Left kidney (tissue), 2 donors: Measurements from ENCODE around the gene POLL. TPM values are rescaled to one million over a fixed set of nuclear protein-coding genes. Genes with fewer than 3 reads are reported as not detected.
A peak's percentile ranks its signal among the peaks of the same experiment; 100 is the strongest.
"Not testable (repeated sequence)": the region's sequence is repeated elsewhere in the genome, so short reads cannot be mapped to it uniquely, and the experiment has no call there.

Experiments
- DNase-seq: peaks from one replicate; pipeline ENCODE4 v3.0.0-alpha.2; 2013
- polyA plus RNA-seq: library from polyadenylated mRNA; unstranded; fragments of 120-200 nt; gene quantifications from one replicate; pipeline ENCODE4 v1.2.1, GENCODE V29; 2013; ENCODE audit not compliant: insufficient read length

Gene POLL
- polyA plus RNA-seq, 1 donor = 39.9 TPM

DNA sequence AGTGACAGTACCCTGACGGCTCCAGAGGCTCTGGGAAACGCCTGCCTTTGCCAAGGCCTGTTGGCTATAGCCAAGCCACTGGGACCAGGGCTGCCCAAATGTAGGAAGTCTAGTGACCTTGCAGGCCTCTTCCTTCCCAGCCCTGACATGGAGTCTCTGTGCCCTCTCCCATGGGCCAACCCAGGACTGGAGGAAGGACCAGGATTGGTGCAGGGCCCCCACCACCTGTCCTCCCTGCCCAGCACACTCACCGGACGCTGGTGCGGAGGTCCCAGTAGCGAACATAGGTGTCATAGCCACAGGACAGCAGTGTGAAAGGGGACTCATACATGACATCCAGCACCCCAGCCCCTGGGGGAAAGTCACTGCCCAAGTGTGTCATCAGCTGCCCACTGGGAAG, 24.0 kb upstream of the POLL start:
- no peak for DNase-seq

DNA sequence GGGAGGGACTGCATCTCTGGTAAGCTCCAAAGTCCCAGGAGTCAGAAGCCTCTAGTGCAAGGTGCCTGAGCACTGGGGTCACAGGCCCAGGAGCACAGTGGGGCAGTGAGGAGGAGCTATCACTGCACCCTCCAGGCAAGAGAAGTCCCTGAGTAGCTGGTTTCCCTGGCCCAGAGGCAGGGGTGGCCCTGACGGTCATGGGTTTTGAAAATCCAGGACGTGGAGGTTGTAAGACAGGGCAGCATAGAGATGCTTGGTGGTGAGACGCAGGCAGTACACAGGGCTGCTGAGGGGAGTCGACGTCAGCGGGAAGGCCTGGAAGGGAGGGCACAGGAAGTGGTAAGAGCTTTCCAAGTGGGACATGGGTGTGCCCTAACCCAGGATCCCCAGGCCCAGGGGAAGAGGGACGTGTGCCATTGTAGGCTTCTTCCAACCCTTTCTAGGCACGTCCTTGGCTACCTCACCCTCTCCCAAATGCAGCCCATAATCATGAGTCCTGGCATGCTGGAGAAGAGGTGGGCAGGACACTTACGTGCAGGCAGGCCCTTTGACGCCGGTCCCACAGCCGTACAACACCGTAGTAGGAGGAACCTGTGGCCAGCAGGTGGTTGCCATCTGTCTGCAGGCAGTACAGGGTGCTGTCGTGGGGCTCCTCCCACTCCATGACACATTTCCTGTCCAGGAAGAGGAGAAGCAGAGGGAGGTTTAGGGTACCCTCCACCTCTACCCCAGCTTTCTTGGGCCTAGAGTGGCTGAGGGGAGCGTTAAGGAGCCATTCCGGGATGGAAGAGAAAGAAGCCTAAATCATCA, 23.2 kb upstream of the POLL start:
- DNase-seq = no peak

DNA sequence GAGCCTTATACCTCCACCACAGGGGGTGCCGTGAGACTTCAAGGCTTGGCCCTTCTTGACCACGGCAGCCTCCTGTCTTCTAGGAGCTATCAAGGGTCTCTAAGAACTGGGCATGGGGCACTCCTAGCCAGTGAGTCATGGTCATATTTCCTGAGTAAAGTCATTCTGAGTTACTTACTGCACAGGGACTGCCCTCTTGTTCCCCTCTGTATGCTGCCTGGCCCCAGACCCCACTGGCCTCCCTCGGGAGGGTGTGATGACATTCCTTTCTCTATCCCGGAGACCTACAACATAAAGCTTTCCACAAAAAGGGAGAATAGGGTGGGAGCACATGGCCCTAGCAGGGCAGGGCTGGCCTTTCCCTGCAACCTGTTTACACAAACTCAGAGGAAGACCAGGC, 21.4 kb upstream of the POLL start:
- no peak for DNase-seq

DNA sequence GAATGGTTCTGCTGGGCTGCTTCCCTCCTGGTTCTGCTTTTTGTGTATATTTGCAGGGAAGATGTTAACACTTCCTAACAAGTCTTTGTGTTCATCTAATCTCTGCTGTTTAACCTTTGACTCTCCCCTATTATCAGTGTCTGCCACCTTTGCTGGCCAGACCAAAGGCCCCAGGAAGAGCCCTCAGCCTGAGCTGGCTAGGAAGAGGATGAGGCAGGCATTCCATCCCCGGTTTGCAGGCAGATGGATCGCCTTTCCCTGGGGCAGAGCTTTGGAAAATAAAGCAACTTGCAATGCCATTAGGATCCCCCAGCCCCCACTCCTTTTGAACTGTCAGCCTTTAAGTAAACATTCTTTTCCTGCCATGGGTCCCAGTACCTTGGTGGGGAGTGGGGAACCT, 19.1 kb upstream of the POLL start:
- DNase-seq = no peak

DNA sequence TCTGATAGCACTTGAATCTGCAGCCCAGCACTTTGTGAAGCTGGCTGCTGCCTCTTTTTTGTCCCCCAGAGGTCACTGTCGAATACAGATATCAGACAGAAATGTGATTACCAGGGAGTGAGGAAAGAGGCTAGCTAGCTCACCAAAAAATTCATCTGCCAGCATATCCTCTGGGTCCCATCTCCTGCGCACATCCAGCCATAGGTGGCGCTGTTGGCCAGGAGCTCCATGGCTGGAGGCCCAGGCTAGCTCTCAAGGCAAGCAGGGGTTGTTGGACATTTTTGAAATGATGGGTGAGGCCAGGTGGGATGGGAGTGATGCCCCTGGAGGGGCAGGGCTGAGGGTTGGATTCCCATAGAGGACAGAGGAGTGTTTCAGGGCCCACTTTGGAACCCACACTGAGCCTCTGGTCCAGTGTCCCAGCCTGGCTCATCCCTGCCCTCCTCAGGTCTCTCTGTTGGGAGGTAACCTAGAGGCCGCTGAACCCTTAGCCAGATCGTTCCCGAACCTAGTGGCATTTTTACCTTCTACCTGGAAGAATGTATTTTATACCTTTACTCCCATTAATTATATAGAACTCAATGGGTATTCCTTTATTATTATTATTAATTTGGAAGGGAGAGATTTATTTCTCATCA, 14.8 kb upstream of the POLL start:
- peak; percentile 74 for DNase-seq

DNA sequence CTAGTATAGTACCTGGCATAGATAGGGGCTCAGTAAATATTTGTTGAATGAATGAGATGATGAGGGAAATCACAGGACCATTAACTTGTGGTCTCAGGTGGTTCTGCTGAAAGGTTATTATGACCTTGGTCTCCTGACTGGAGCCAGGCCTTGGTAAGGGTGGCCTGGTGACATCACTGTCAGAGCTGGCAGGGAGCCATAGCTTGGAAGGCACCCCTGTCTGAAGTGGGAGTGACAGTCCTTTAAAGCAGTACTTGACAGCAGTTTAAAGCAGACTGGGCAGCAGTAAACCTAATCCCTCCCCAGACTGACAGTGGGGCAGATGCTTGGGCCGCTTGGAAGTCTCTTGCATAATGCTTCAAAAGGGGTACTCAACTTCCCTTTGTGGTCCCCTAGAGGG, 13.5 kb upstream of the POLL start:
- no peak for DNase-seq

DNA sequence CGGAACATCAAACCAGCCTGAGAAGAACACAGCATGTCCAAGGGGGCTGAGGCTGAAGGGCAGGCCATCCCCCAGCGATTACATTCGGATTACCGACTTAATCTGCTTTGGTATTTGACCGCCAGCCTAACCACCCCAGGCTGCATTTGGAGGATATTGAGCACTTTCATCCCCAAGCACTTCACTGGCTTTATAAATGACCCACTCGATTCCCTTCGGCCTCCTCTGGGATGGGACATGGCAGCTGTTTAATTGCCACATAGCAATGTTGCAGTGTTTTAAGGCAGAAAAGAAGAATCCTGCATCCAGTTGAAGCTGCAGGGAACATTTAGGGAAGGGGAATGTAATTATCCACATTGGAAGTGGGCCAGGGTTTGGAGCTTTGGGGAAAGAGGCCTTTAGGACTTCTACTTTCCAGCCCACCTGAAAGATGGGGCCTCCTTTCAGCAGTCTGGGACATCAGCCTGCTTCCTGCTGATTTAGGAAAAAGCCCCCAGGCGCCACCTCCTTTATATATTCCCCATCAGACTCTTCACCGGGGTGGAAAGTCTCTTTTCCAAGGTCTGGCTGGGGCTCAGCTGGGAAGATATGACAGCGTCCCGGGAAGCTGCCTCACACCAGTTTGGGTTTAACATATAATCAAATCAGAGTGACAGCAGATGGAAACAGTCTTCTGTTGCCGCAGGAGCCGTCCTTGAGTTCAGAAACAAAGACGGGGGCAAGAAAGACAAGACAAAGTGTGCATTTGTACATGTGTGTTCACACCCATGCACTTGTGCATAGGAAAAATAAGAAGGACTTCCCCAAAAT, 9.2 kb upstream of the POLL start:
- DNase-seq = no peak

DNA sequence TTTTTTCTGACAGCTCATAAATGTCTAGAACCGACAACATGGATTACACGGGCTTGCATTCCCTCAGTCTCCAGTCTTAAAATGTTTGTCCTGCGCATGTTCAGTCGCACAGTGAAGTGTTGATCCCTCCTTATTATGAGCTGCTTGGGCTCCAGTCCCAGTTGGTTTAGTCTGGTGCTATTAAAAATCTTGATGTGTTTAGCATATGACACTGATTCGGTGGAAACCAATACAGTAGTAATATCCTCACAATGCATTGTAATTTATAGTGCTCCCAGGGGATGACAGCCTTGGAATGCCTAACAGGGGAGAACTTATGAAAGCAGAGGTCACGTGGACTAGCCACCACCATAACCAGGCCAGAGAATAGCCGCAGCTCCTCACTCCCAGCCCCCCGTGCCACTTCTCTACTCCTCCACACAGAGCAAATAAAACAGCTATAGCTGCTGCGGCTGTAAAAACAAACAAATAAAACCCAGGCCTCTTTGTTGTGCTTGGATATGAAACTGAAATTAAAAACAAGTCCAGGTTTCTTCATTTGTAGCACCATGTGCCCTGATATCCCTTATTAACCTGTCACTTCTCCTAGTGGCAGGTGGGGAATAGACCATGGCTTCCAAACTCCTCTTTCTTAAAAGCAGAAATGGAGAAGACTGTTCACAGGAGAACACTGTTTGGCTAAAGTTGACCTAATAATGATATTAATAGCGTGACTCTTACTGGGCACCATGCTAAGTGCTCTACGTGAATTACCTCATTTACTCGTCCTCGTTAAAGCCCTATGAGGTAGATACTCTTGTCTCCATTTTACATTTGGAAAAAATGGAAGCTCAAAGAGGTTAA, 7.8 kb upstream of the POLL start:
- no peak for DNase-seq

DNA sequence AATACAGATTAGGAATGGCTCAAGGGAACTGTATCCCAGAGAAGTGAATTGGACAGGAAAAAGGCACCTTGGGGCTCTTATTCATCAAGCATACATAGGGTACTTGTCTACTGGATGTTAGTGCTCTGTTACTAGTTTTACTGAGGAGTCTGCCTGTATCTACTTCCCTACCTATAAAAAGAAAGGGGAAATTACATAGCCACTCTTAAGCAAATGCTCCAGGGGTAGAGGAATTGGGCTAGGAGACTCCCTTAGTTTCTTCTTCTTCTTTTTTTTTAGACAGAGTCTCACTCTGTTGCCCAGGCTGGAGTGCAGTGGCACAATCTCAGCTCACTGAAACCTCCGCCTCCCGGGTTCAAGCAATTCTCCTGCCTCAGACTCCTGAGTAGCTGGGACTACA, 5.3 kb upstream of the POLL start:
- not testable (repeated sequence) for DNase-seq

DNA sequence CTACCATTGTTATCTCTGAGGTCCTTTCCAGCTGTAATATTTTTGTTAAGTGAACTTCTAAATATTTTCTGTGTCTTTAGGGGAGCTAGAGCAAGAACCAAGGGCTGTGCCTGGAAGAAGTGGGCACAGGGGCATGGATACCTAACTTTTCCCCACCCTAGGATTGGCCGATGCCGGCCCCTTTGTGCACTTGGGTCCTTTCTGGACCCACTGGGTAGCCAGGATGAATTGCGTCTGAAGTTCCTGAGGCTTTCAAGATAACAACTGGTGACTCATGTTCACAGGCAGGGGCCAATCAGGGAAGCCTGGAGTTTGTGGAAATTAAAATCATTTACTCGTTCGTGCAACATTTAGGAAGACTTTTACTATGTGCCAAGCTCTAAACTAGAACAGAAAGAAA, 822 bp upstream of the POLL start:
- DNase-seq = no peak

DNA sequence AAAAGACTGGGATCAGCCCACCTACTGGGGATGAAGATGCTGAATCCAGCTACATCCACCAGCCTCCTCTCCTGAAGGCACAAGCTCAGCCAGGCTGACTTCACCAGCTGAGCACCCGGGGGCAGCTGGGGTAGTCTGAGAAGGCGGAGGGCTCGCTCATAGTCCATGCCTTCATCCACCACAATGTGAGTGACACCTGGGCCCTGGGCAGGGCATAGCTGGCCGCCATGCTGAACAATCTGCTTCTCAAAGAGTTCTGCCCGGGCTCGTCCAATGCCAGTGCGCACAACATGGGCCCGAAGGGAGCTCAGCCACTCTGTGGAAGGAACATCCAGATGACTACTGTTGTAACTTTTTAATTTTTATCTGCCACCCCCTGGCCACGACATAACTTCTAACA, 2.2 kb downstream of the POLL start:
- no peak for DNase-seq

DNA sequence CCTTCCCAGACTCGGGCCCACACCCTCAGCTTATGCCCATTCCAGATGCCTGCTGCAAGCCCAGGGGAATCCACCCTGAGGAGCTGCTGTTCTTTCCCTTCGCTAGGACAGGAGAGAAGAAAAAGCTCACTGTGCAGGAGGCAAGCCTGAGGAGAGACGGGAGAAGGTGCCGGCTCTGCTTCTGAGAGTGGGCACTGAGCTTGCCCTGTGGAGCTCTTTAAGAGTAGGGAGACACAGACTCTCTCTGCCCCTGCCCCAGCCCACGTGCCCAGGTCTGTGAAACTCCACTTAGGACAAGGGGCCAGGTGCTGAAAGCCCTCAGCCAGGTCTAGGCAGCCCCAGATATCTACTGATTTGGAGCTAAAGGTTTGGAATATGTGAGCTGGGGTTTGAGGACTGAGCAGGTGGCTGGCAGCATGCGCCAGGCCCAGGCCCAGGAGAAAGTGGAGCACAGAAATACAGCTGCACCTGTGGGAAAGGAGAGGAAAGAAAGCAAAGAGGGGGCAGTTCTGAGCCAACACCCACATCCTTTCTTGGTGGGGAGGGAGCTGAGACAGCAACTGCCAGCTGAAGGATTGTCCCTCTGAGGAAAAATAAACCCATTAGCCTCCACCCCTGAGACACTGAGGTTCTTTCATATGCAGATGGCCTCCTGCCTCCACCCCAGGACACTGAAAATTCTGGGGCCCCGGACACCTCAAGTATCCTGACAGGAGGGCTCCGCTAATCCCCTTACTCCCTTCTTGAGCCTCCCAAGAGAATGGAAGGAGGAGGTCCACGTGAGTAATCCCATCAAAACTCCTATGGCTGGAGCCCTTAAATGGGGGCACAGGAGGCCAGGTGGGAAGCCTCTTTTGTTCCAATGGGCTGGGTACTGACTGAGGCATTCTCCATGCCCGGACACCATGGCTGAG, 7.3 kb downstream of the POLL start:
- no peak for DNase-seq

DNA sequence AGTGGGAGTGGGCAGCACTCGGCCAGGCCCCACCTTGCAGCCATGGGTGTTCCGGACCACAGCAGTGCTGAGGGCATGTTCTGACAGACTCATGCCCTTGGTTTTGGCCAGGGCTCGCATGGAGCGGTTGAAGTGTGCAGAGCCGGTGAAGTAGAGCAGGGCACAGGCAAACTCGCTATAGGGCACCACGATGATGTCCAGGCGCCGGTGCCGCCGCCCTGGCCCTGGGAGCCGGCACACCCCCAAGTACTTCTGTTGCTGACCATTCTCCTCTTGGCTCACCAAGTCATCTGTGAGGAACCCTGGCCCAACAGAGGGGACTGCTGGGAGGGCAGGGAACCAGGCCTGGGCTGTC, 8.6 kb downstream of the POLL start:
- DNase-seq = no peak

DNA sequence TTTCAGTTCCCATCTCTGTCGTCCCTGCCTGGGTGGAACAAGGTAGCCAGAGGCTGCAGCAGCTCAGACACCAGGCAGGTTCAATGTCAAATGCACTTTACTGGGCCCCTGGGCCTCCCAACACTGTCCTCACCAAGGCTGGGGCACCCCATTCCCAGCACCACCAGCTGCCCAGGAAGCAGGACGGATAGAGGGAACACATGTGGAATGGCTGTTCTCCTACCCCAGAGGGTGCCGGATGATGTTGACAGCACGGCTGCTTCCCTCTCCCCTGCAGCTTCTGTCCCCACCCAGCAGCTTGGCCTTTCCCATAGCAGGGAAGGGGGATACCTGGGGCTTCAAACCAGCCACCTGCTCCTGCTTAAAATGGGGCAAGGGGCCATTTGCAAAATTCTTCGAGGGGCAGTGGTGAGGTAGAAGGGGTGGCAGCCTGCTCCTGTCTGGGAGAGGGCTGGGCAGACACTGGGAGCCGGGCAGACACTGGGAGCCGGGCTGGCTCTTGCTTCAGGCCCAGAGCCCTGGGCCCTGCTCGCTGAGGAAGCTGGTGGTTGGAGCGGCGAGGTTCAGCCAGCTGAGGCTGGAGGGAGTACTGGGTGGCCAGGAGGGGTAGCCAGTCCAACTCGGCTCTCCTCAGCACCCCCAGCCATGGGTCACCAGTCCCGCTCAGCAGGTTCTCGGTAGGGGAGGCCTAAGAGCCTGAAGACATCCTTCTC, 9.1 kb downstream of the POLL start:
- DNase-seq = no peak

DNA sequence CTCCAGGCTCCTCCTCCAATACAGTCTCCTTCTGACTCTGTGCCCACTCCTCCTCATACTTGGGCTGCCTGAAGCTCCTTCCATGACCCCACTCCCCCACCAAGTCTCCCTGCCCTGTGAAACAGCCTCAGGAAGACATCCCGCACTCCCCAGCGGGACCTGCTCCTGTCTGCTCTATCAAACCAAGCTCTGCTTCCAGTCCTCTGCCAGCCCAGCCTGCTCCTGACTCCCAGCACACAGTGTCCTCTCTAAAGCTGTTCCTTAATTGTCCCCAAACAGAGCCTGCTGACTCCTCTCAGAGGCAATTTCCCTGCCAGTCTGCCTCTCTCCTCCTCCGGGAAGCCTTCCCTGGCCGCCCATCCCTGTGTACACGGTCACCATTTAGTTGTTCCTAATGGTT, 9.9 kb downstream of the POLL start:
- no peak for DNase-seq

DNA sequence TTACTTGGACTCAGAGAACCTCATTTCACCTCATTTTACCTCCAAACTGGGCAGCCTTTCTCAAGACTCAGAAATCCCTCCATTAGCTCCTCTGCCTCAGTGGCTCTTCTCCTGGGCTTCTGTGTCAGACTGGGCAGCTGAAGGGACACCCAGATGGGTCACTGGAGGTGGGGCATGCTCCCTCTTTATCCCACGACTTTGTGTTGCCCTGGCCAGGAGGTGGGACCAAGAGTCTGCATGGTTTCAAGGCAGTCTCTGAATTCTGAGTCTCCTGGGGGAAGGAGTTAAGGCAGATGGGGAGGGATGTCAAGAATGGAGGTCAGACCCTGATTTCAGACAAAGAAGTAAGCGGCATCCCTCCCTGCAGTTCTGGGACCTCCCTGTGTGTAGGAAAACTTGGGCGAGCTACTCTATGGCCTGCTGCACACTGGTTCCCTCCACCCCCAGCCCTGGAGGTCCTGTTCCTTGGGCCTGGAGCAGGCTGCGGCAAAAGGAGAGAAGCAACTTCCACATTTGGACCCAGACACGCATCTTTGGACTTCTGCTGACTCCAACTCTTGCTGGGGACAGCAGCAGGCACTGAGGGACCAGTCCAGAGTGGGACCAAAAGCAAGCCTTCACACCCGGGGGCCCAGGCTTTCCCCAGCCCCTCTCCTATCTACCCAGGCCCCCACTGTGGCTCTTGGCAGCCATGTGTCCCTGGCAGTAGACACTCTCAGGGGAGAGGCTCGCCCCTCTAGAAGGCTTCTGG, 10.8 kb downstream of the POLL start:
- no peak for DNase-seq

DNA sequence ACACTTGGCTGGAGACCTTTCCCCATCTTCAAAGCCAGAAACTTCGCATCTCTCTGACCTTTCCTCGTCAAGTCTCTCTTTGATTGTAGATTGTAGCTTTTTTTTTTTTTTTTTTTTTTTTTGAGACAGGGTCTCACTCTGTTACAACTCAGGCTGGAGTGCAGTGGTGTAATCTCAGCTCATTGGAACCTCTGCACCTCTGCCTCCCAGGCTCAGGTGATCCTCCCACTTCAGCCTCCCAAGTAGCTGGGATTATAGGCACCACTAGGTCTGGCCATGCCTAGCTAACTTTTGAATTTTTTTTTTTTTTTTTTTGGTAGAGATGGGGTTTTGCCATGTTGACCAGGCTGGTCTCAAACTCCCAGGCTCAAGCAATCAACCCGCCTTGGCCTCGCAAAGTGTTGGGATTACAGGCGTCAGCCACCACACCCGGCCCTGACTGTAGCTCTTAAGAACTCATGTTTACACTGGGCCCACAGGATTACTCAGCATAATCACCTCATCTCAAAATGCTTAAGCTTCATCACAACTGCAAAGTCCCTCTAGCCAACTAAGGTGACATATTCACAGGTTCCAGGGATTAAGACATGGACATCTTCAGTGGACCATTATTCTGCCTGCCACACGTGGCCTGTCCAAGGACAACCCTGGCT, 11.7 kb downstream of the POLL start:
- no peak for DNase-seq

DNA sequence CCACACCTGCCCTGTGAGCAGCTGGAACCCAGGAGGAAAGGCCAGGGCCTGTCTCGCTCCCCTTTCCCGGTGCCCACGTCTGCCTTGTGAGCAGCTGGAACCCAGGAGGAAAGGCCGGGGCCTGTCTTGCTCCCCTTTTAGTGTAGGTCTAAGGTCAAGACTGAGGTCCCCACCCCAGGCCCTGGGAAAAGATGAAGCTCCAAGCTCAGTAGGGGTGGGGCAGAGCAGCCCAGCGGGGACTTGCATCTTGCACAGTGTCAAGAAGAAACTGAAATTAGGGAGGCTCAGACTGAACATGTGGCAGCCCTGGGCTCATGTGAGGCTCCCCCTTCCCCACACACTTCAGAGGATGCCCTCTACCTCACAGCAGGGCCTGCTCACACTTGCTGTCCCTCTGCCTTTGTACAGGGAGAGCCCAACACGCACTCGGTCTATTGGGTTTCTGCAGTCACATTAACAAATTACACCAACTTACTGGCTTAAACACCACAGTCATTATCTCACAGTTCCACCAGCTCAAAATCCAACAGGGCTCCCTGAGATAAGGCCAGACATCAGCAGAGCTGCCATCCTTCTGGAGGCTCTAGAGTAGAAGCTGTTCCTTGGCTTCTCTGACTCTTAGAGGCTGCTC, 12.4 kb downstream of the POLL start:
- DNase-seq = no peak

DNA sequence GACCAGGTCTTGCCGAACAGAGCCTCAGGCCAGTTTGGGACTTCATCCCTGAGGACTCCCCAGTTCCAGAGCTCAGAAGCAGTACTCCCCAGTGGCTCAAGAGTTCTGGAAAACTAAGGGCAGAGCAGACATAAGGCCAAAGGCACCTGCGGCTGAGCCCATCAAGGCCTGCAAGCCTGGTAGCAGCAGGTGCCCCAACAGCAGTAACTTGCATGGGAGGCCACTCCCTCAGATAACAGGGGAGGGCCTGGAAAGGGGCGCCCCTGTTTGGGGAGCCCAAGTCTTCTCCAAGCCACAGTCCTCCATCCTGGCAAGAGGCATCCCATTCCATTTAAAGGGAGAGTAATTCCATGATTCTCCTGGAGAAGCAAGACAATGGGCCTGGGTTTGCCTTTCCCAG, 13.0 kb downstream of the POLL start:
- no peak for DNase-seq
